Hippocampal formation (tissue), 2 donors: Measurements from ENCODE around the gene GRIK1.
"Not testable (repeated sequence)": the region's sequence is repeated elsewhere in the genome, so short reads cannot be mapped to it uniquely, and the experiment has no call there.

Experiments
- DNase-seq, 2 donors: peaks; one replicate each; lab custom pipeline; 2025; lab: John Stamatoyannopoulos, UW

The GRIK1 gene

DNA sequence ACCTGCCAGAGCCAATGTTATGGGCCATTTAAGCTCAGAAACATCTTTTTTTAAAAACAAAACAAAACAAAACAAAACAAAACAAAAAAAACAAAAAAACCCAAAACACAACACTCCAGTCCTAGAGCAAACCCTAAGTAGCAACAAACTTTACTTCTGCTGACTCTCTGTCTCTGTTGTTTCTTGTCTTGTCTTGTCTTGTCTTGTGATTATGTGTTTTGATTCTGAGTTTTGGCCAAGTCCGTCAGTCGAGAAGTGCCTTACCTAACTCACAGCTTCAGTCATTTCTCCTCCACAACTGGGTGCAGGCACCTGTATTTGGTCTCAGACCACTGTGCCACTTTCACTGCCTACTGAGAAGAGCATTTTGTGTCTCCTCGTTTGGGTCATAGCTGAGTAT lies 333.2 kb downstream of the GRIK1 start:
- DNase-seq: no peak

DNA sequence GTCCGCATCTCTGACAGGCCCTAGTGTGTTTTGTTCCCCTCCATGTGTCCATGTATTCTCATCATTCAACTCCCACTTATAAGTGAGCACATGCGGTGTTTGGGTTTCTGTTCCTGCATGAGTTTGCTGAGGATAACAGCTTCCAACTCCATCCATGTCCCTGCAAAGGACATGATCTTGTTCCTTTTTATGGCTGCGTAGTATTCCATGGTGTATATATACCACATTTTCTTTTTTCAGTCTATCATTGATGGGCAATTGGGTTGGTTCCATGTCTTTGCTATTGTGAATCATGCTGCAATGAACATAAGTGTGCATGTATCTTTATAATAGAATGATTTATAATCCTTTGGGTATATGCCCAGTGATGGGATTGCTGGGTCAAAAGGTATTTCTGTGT lies 334.6 kb downstream of the GRIK1 start:
- DNase-seq: not testable (repeated sequence)

DNA sequence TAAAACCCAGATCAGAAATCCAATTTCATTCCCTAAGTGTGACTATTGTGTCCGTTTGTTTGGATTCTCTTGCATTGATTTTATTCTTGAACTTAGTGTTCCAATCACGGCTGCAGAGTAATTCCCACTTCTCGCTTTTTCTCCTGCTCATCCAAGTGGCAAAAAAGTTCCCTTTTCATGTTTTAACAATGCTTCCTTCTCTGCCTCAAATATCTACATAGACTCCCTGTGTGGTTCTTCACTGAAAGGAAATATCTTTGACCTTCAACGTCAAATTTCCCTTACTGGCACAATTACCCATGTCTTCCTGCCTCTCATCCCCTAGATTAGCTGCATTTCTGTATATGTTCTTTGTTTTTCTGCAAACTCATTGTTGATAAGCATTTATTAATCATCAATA lies 335.7 kb downstream of the GRIK1 start:
- DNase-seq: no peak

DNA sequence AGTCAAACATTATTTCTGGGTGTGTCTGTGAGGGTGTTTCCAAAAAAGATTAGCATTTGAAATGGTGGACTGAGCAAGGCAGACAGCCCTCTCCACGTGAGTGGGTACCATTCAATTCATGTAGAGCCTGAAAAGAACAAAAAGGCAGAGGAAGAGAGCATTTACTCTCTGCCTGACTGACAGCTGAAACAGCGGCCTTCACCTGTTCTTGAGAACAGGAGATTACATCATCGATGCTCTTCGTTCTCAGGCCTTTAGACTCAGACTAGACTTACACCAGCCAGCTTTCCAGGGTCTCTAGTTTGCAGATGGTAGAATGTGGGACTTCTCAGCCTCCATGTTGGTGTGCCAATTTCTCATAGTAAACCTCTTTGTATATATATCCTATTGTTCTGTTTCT lies 338.7 kb downstream of the GRIK1 start:
- DNase-seq: no peak

DNA sequence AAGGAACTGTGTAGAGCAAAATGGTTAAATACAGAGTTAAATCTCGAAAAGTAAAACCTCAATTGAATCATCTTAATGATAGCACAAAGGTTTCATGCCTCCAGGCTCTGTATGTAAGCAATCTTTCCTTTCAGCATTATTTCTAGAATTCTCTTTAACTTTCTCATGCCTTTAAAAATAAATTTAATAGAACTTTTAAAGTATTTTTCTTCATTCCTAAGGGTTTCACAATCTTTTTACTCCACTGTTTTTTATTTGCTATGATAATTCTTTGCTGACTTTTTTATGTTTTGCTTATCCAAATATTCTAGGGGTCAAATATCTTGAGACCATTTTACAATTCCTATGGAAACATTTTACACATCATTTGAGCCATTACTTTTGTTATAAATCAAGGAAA lies 353.1 kb downstream of the GRIK1 start:
- DNase-seq: no peak

DNA sequence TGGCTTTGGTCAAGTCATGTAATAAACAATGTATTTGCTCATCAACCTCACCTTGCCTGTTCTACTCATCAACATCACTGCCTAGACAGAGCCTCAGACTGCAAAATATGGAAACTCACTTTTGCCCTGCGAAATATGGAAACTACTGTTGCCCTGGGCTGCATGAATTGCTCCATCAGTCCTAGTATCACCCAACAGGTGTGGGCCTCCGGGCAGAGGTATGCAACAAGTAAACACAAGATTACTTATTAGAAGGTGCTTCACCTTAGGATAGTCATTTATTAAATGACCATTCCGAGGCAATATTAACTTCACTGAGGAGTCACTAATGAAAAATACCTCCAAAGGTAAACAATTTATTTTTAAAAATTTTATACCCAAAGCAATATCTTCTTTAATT lies 354.3 kb downstream of the GRIK1 start:
- no peak for DNase-seq

DNA sequence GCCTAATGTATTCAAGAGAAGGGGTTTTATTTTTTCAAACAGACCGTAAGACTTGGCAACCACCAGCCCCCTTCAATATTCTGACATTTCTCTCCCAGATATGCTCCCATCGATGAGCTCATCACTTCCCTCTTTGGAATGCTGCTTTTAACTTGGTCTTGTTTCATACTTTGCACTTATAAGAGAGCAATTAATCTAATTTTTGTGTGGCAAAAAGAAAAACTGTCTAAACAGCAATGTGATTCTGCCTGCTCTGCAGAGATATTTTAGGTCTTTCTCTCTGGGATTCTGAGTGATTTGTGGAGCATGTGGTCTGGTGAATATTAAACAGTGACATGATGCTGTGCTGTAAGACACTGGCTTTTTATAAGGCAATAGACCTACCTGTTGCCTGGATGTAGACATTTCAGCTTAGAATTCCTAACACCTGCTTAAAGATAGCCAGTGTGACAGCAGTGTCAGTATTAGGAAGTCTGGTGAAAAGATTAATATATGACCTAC lies 356.3 kb downstream of the GRIK1 start:
- DNase-seq: no peak

DNA sequence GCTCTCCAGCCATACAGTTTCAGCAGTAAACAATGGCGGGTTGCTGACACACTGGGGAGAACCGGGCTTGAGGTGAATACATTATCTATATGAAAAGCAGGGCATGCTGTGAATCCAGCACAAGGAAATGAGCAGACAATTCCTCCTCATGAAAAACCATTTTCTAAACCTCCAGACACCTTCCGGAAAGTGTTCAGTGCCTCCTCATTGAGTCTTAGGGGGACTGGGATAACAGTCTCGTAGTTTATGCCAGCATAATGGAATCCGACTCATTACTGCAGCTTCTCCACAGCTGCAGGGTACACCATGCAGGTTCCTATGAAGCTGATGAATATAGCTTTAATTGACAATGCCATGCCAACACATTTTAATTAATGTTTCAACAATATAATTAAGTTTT lies 356.9 kb downstream of the GRIK1 start:
- no peak for DNase-seq

DNA sequence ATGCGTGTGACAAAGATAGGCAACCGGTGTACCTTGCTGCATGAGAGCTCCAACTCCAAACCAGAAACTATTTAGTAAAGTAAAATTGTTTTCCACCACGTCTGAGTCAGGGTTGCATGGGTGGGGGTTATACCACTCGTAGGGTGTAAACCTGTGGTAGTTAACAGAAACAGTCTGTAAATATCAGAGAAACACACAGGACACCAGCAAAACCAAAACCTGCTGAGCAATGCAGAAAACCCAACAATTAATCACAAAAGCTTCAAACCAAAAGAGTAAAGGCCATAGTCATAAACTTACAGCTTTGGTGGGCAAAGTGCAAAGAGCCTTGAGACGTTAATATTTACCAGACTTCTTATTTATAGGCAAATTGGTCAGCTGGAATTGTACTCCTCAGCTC lies 358.4 kb downstream of the GRIK1 start:
- DNase-seq: no peak

DNA sequence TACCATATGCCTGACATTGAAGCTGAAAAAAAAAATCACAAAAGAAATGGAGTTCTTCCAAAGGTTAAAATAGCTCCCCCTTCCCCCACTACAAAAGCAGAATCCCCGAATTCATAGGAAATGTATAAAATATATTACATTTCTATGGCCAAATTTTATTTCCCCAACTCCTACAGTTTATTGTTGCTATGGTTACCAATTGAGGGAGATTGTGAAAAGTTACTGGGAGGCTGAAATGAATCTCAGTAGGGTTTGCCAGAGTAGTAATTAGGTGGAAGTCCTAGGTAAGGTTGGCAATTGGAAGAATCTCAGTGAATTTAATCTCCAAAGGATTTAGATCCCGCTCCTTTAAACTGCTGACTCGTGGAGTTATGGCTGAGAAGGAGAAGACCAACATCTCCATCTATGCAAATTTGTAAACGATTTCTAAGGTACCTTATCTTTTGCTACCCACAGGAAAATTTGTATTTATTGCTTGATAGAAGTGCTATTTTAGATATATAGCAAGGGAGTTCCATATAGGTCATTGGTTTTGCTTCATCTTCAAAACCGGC lies 359.0 kb downstream of the GRIK1 start:
- no peak for DNase-seq

DNA sequence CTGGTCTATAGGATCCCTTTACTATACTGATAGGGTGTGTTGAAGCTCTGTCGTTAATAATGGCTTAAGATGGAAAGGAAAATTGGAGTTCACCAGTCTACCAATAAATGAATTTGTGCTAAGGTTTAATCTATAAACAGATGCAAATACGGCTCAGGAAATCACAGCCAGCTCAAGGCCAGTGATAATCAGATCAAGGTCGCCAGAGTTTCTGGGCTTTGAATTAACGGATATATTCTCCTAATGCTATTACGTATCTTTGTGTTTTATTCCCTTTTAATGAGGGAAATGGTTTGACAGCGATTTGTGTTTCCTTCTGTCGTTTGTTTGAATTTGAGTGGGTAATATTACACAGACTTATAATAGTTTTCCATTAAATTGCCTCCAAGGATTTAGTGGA lies 361.5 kb downstream of the GRIK1 start:
- no peak for DNase-seq

DNA sequence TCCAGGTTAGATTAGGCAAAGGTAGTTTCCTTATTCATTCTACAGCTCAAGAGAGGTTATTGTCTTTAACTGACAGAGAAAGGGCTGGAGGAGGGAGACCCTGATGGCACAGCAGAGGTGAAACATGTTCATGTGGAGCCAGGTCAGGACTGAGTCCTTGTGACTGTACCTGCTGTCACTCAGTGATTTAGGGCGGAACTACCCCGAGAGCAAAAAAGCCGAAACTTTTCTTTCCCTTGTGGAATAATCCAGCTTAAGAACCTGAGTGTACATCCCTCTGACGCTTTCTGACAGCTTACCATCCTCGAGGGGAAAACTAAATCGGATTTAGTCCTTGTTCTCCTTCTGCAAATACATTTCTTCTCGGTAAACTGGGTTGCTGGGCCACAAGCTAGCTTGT lies 367.8 kb downstream of the GRIK1 start:
- DNase-seq: no peak

DNA sequence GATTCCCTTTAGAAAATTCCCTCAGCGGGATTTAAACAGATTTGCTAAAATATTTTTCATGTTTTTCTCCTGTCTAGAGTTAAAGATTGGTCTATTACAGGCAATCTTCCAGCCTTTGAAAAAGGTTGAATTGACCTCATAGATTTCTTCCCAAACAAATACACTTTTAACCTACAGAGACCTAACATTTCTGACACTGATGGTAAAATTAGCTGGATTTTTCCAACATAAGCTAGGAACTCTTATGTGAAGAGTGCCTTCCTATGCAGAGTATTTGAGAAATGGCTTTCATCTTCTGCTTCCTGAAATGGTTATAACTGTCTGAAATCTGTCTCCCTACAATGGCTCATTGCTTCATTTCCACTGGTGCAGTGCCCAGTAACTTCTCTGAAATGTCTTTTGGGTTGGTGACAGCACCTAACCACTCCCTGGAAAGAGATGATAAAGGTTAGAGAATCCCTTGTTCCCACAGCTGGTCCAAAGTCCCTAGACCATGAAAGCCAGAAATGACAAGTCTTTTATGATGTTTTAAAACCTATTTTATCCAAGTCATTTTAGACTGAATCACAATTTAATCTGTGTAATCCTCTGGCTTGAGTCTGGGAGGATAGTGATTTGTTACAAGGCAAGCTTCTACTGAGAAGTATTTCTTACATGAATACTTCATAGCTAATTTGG lies 371.6 kb downstream of the GRIK1 start:
- DNase-seq: no peak

DNA sequence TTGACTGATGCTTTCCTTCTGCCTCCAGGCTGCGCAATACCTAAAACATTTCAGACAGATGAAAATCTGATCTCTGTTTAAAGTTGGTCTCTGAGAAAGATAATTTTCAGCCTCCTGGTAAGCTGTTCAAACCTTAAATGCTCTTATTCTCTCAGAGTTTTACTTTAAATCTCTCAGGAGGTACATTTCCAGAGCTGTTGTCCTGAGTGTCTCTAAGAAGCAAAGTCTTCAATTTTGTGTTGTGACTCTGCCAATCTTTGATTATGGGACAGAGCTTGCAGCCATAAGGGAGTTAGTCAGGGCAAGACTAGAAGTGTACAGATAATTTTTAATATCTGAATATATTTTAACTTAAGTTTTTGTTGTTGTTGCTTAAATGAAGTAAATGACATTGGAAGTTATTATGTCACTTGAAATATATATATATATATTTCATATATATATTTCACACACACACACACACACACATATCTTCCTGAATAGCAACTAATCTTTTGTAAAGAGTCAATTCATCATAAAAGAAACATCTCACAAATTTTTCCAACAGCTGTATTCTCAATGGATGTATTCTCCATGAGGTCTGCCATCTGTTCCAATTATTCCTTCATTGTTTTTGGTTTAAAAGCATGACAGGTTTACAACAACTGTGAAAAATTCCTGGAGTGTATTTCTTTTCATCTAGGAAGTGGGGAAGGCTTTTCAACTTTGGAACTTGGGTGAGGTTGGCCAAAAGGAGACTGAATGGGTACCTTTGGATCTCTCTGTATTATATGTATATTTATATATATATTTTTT lies 381.7 kb downstream of the GRIK1 start:
- DNase-seq: no peak

DNA sequence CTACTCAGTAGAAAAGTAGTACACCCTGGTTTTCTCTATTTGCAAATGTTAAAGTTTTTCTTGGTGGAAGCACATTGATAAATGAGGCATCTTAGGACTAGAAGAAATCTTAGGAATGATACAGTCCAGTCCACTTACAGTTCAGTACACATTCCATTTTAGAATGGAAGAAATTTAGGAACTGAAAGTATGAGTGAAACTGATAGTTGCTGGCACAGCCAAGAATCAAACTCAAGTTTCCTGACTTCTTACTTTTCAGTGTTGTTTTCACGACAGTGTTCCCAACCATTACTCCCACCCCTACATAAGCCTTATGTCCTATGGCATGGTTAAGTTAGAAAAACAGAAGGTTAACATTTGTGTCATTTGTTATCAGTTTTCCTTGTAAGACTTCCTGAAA lies 382.6 kb downstream of the GRIK1 start:
- DNase-seq: no peak

DNA sequence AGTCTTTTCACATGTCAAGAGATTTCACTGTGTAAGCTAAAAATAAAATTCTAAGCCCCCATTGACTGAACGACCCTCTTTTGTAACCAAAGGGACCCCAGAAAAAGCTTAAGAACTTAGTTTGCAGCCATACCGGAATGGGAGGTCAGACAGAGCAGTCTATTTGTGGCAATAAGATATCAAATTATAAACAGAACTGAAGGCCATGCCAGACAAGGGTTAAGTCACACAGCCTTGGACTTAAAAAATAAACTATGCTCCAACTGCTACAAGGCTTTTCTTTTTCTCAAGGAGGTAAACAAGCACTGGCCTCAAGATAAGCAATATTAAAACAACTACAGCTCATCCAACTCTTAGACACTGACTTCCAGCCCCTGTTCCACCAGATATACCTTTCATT lies 384.2 kb downstream of the GRIK1 start:
- DNase-seq: no peak

DNA sequence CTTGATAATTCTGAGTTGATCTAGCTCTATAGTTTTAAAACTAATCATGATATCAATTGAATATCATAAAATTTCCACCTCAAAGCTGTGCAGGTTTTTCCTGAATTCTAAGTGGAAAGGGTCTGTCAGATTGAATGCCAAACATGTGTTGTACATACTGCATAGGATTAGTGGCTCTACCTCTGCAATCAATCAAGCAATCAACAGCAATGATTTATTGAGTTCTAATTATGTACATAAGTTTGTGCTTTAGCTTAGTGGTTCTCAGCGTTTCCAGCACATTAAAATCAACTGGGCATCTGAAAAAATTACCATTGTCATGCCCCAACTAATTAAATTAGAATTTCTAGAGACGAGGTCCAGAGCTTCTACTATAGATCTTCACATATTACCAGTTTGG lies 389.6 kb downstream of the GRIK1 start:
- DNase-seq: no peak

DNA sequence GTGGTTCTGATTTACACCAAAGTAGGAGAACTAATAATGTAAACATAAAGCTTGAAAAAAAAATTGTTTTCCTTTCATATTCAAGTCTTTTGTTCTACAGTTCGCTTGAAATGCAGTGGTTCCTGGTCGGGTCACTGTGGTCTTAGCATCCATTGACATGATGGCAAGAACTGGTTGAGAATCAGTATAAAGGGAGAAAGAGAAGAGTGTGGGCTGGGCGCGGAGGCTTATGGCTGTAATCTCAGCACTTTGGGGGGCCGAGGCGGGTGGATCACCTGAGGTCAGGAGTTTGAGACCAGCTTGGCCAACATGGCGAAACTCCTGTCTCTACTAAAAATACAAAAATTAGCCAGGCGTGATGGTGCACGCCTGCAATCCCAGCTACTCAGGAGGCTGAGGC lies 390.2 kb downstream of the GRIK1 start:
- DNase-seq: no peak

DNA sequence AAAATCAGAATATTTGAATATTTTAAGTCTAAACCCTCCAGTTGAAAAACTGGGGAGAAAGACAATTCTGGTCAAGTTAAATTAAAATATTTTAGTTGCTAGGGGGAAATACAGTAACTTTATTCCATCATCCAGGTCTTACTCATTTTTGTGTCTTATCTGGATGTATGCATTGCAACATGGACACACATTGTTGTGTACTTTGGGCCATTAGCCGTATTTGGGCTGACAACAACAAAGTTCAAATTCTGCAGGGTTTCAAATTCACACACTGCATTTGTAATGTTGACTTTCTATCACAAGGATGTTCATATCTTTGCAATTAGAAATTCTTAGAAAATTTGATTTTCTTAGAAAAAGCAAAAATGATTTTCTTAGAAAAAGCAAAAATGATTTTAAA lies 391.8 kb downstream of the GRIK1 start:
- no peak for DNase-seq

DNA sequence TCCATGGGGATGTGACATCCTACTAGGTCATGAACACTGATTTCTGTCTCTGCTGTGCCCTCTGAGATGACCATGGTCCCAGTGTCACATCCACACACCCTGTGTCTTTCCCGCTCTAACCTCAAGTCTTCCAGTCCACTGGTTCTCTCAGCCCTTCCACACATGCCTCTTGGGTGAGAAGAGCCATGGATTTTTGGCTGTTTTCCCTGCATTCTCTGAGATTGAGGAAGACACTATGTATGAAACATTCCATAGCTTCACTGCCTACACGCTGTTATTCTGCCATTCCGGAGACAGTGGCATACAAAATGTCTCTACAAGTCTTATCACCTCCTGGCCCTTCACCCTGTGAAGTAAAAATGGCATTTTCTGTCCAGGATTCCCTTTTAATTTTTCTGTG lies 393.7 kb downstream of the GRIK1 start:
- no peak for DNase-seq

DNA sequence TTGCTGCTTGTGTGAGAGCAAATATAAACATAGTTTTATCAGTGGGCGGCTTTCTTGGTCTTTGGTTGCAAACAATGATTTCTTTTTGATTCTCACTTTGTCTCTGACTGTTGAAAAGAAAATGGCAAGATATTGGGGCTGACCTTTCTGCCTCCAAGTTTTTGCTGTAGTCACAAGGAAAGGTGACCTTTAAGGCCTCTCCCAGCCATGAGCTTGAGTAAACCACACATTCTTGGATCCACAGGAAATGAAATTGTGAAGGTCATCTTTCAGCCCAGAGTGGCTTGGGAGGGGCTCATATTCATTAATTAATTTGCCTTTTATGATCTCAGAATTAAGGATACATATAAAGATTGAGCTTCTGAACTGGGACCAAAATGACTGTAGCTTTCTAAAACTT lies 399.5 kb downstream of the GRIK1 start:
- no peak for DNase-seq

DNA sequence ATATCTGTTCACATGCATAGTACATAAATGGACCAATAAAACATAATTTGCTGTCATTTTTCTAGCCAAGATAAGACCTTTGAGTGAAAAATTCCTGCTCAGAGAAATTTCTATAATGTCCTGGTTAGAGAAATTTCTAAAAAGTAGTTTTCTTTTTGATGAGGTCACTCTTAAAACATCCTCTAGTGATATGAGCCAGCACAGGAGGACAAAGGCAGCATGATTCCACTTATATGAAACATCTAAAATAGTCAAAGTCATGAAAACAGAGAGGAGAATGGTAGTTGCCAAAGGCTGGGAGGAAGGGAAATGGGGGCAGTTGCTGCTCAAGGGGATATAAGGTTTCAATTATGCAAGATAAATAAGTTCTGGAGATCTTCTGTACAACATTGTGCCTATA lies 401.7 kb downstream of the GRIK1 start:
- no peak for DNase-seq

DNA sequence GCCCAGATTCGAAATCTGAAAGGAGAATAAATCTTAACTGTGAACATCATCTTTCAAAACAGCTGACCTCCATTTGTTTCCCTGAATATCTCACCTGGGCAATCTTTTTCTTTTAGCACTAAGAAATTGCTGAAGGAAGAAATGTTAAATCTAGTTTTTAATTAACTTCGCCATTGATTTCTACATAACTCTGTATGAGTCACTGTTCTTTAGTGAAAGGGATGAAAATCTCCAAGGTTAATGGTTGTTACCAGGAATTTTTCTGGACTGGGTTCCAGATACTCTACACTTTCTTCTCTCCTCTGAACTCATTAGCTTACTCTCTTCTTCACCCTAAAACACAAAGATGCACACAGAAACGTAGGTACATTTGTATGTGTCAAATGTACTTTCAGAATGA lies 405.3 kb downstream of the GRIK1 start:
- no peak for DNase-seq
